ENCODE results near the gene KCNIP4. TPM values are rescaled to one million over a fixed set of nuclear protein-coding genes. Genes with fewer than 3 reads are reported as not detected.
"Not testable (repeated sequence)": the region's sequence is repeated elsewhere in the genome, so short reads cannot be mapped to it uniquely, and the experiment has no call there.

Gene KCNIP4
- not detected in 2 replicates for total RNA-seq

DNA sequence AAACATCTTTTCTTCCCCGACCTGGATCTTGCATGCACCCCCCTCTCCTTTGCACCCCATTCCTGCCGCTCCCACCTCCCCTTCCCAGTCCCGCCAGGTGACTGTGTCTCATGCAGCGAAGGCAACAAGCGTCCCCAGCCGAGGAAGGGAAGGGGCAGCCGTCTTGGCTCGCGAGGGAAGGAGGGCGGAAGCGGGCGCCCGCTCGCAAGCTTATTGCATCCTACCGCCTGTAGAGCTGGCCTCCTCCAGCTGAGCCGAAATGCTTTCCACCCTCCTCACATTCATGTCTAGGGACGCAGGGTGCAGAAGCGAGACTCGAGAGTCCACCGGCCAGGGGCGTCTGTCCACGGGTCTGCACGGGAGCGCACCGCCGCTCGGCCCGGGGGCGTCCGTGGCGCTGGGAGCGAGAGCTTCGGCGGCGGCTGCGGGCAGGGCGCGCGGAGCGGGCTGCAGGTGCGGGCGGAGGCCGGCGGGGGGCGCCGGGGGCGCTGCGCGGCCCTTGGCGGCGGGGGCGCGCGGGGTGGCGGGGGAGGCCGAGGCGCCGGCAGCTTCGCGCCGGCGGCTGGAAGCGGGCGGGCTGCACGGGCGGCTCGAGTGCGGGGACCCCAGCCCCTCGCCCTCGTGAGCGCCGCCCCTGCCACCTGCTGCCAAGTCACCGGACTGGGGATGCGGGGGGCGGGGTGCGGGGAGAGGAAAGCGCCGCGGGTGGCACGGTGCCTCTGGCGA, at the start of gene KCNIP4:
KCNIP4 (minus strand) TSS at position 426 of the 726 bp plus-strand sequence.
- no peak for DNase-seq (ENCODE audit: low read depth in 2 of 2)

DNA sequence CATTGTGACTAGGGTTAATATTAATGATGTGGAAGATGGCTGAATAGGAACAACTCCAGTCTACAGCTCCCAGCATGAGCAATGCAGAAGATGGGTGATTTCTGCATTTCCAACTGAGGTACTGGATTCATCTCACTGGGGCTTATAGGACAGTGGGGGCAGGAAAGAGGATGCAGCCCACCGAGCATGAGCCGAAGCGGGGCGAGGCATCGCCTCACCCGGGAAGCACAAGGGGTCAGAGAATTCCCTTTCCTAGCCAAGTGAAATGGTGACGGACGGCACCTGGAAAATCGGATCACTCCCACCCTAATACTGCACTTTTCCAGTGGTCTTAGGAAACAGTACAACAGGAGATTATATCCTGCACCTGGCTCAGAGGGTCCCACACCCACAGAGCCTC, 48.0 kb upstream of the KCNIP4 start:
- not testable (repeated sequence) for DNase-seq (ENCODE audit: low read depth in 2 of 2)

- DNase-seq (ENCODE audit: low read depth in 2 of 2) = peak in 1 of 2 donors; percentile 0
Observed at GRCh38 chr4:21992330-21992729, 43.8 kb upstream of the KCNIP4 start.

DNA sequence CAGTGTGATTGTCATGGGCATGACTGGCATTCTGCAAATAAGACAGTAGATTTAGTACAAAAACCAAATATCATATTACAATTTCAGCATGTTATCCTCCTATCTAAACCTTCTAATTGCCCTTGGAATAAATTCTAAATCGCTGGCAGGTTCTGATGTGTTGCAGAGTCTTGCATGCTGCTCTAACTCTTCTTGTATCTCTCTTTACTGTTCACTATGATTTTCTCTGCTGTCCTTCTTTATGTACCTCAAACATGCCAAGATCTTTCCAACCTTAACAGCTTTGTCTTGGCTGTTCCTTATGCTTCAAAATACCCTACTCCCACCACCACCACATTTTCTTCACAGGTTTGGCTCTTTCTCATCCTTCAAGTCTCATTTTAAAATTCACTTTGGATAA, 43.0 kb upstream of the KCNIP4 start:
- no peak for DNase-seq (ENCODE audit: low read depth in 2 of 2)

DNA sequence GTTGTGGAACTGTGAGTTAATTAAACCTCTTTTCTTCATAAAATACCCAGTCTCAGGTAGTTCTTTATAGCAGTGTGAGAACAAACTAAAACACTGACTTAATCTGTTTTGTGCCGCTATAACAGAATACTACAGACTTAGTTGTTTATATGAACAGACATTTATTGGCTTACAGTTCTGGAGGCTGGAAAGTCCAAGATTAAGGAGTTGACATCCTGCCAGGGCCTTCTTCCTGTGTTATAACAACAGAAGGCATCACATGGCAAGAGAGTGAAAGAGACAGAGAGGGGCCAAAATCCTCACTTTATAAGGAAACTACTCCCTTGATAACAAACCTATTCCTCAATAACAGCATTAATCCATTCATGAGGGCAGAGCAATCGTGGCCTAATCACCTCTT, 42.5 kb upstream of the KCNIP4 start:
- no peak for DNase-seq (ENCODE audit: low read depth in 2 of 2)

- DNase-seq (ENCODE audit: low read depth in 2 of 2) = no peak
Observed at GRCh38 chr4:21989351-21989750, 40.8 kb upstream of the KCNIP4 start.

- DNase-seq (ENCODE audit: low read depth in 2 of 2) = no peak
Observed at GRCh38 chr4:21986307-21986706, 37.7 kb upstream of the KCNIP4 start.

- no peak for DNase-seq (ENCODE audit: low read depth in 2 of 2)
Observed at GRCh38 chr4:21982087-21982486, 33.5 kb upstream of the KCNIP4 start.

DNA sequence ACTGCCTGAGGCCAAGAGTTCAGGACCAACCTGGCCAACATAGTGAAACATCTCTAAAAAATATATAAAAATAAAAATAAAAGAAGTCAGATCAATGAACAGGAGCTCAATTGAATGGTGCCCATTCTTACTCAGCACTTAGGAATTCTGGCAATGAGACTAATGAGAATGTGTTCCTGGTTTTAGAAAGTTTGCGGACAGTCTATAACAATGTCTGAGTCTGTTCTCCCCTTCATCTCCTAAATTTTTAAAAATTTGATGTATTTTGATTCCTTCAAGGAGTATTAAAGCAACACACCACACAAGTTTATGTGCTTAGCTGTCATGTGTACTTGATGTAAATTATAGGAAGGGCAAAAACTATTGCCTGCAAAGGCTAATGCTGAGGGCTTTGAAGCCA, 30.6 kb upstream of the KCNIP4 start:
- DNase-seq (ENCODE audit: low read depth in 2 of 2) = no peak

GRCh38 chr4:21976166-21976565, 27.6 kb upstream of the KCNIP4 start:
- DNase-seq (ENCODE audit: low read depth in 2 of 2) = no peak

- DNase-seq (ENCODE audit: low read depth in 2 of 2) = no peak
Observed at GRCh38 chr4:21973850-21974249, 25.3 kb upstream of the KCNIP4 start.

- DNase-seq (ENCODE audit: low read depth in 2 of 2) = no peak
Observed at GRCh38 chr4:21964762-21965319, 16.3 kb upstream of the KCNIP4 start.

DNA sequence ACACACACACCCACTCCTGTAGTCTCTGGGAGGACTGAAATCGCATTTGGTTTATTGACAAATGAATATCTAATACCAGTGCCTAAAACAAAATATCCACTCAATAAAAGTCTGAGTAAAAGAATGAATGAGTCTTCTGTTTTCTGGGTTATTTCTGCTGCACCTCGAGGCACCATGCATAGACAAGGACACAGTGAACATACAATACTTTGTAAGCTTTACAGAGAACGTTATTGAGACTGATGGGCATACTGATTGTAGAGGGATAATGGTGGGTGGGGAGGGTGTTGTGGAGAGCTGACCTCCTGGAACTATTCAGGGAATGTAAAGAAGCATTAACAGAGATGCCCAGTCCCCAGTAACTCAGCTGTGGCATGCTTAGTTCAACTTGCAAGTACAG, 14.1 kb upstream of the KCNIP4 start:
- DNase-seq (ENCODE audit: low read depth in 2 of 2) = no peak

DNA sequence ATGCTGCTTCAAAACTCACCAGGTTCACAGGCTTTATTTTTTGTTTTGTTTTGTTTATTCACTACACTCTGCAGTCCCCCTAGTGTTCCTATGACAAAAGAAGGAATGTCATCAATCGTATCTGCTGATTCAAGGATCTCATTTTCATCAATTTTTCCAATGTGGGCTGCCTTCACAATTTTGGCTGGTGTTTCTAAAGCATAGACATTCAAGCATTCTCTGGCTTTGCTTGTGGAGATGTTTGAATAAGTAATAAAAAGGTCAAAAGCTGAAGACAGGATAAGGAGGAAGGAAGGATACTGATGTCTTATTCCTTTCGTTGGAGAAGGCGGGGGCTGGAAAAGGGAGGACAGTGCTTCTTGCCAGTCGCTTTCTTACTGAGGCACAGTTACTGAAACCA, 12.2 kb upstream of the KCNIP4 start:
- no peak for DNase-seq (ENCODE audit: low read depth in 2 of 2)

DNA sequence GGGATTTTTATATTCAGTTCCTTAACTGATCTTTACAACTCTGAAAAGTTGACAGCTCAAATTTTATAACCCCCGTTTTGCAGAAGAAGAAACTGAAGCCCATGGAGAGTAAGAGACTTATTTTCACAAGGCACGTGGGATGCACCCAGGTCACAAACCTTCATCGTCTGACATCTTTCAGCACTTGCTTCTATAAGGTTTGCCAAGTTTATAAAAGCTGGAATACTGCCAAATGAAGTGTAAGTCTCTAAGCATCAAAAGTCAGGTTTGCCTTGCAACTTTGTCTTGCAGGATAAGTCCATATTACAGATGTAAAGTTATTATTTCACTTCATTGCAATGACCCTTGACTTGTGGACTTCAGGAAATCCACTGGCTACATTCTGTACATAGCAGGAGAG, 6.3 kb upstream of the KCNIP4 start:
- no peak for DNase-seq (ENCODE audit: low read depth in 2 of 2)

DNA sequence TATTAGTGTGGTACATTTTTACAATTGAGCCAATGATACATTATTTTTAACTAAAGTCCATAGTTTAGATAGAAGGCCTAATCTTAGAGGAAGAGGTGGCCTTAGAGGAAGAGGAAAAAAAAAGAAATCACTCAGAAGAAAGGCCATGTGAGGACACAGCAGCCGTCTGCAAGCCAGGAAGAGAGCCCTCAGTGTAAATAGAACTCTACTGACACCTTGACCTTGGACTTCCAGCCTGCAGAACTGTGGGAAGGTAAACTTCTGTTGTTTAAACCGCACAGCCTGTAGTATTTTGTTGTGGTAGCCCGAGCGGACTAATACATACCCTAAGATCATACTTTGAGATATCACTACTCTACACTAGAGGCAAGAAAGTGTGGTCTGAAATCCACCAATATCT, 5.1 kb upstream of the KCNIP4 start:
- DNase-seq (ENCODE audit: low read depth in 2 of 2) = no peak

GRCh38 chr4:21952549-21952948, 4.0 kb upstream of the KCNIP4 start:
- peak in 1 of 2 donors; percentile 6 for DNase-seq (ENCODE audit: low read depth in 2 of 2)

DNA sequence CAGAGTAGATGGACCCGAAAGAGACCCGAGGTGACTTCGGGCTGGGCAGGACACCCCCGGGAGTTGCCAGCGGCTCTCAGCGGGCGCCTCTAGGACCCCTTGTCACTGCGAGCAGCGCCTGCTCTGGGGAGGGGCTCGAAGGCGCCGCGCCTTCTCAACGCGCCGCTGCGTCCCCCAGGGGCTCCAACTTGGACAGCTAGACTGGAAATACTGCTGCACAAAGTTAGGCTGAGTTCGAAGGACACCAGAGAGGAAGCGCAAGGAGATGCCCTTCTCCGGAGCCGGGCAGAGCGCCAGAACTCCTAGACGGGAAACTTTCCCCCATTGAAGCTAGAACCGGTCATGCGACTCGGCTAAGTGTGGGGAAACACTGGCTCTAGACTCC, 493 bp upstream of the KCNIP4 start:
- peak in 1 of 2 donors; percentile 2 for DNase-seq (ENCODE audit: low read depth in 2 of 2)

DNA sequence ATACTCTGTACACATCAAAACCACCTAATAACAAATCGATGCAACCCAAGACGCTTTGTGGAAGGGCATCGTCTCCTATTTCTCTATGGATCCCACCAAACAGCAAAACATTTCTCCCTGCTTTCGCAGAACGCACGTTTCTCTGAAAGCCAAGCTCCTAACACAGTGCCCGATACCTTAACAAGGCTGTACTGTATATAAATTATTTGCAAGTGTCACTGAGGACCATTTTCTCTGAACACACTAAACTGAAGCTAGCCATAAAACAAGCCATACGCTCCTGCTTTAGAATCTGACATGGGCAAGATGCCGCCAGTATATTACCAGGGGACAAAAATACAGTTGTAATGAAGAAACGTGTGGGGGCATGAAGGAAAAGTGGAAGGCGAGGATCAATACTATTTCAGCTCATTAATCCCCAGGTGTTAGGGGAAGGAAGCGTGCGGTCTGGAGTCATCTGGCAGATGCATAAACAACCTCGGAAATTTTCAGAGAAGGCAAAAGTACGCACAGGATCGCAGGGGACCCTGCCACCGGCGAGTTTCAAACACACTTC, 703 bp downstream of the KCNIP4 start:
- DNase-seq (ENCODE audit: low read depth in 2 of 2) = no peak

GRCh38 chr4:21946858-21947257, 1.7 kb downstream of the KCNIP4 start:
- no peak for DNase-seq (ENCODE audit: low read depth in 2 of 2)

- DNase-seq (ENCODE audit: low read depth in 2 of 2) = no peak
Observed at GRCh38 chr4:21921526-21922180, 26.9 kb downstream of the KCNIP4 start.

GRCh38 chr4:21915761-21916160, 32.8 kb downstream of the KCNIP4 start:
- DNase-seq (ENCODE audit: low read depth in 2 of 2) = no peak

GRCh38 chr4:21901831-21902230, 46.7 kb downstream of the KCNIP4 start:
- no peak for DNase-seq (ENCODE audit: low read depth in 2 of 2)
